Left lung (tissue), 10 donors: ENCODE data around the gene PARD6B. TPM values are rescaled to one million over a fixed set of nuclear protein-coding genes. Genes with fewer than 3 reads are reported as not detected.

ENCODE experiments used
- ATAC-seq: fragments of 200-7000 bp; cut with Tn5 transposase; one replicate; pipeline ENCODE4 v1.9.1; 2020; ENCODE audit warnings: moderate library complexity
- DNase-seq, 4 donors: peaks; one replicate each; pipeline ENCODE4 v3.0.0-alpha.2; 2013 to 2020
- H3K27ac ChIP-seq, 2 donors: fragments of 200-600 bp; sonication (generic) in 1 of 2; one replicate each; pipeline versions ENCODE4 v1.5.0 to v1.8.0; 2020 to 2021
- H3K27me3 ChIP-seq, 2 donors: fragments of 200-600 bp; sonication (generic) in 1 of 2; one replicate each; pipeline versions ENCODE4 v1.5.0 to v1.8.0; 2020 to 2021
- H3K36me3 ChIP-seq, 2 donors: fragments of 200-600 bp; sonication (generic) in 1 of 2; one replicate each; pipeline versions ENCODE4 v1.5.0 to v1.8.0; 2020 to 2021
- H3K4me1 ChIP-seq, 2 donors: fragments of 200-600 bp; one replicate each; pipeline ENCODE4 v1.8.0; 2021
- H3K4me3 ChIP-seq, 2 donors: fragments of 200-600 bp; sonication (generic) in 1 of 2; one replicate each; pipeline versions ENCODE4 v1.5.0 to v1.8.0; 2020 to 2021; ENCODE audit warnings: mild to moderate bottlenecking in 1 of 2
- H3K9me3 ChIP-seq, 2 donors: fragments of 200-600 bp; sonication (generic) in 1 of 2; one replicate each; pipeline versions ENCODE4 v1.5.0 to v1.8.0; 2020 to 2021
- intact Hi-C, 2 donors: fragments of 100-400 bp; cut with DNase I; formaldehyde crosslinking; loops; one replicate each; pipeline versions ENCODE4 v1.11.2 to v1.14.2; 2022
- polyA plus RNA-seq, 6 donors: library from polyadenylated mRNA; unstranded; fragments of 120-200 nt; gene quantifications; one replicate each; pipeline ENCODE4 v1.2.1, GENCODE V29; 2013; ENCODE audit not compliant: insufficient read length in 6 of 6
- total RNA-seq, 2 donors: library from RNA; stranded (reverse); fragmentation: NEBNext Ultra II Directional; extraction: Animal tissue kit (Norgen Biotek cat#: 25700); gene quantifications; one replicate each; pipeline ENCODE4 v1.2.1, GENCODE V29; 2021
- TF ChIP-seq, protein P1 (sequence below), 2 donors: fragments of 200-600 bp; sonication (generic) in 1 of 2; IDR thresholded peaks; one replicate each; pipeline versions ENCODE4 v1.5.0 to v1.8.0; 2021; ENCODE audit warnings: antibody characterized with exemption in 2 of 2
- donor health status: DM: no; HTN: yes; CAD: no.
- donor health status: DM: no; HTN: no; CAD: no.

Gene PARD6B
- total and polyA plus RNA-seq, 8 donors = 5.1 to 37.3 (median 7.5) TPM

DNA sequence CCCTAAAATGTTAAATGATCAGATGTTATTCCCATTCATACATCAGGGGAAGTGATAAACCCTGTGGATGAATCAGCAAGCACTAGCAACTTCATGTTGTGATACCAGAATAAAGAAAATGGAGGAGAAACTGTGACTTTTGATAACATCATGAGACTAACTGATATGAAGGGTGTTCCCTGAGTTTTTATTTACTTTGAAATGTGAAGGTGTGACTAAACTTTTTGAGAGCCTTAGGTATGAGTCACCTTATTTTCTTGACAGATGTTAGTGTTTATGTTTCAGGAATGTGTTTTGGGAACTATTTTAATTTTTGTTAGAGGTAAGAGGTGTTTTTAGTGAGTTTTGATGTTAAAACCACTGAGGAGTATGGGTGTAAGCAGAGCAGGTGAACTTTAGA, 4.4 kb downstream of the PARD6B start:
- DNase-seq (no peak), ATAC-seq (no peak)
- Histone ChIP-seq H3K36me3 (no peaks in the 10 kb centered on the region), H3K9me3 (no peaks in the 10 kb centered on the region), H3K4me3 (no peak overlapping the region), H3K27me3 (peaks cover 0 to 10% of the 10 kb centered on the region in 2 donors), H3K27ac (peak overlapping the region; percentile 28 to 33), H3K4me1 (peaks cover 0 to 18% of the 10 kb centered on the region in 2 donors)
- intact Hi-C loops = no loop called here
- TF ChIP-seq, protein P1, sequence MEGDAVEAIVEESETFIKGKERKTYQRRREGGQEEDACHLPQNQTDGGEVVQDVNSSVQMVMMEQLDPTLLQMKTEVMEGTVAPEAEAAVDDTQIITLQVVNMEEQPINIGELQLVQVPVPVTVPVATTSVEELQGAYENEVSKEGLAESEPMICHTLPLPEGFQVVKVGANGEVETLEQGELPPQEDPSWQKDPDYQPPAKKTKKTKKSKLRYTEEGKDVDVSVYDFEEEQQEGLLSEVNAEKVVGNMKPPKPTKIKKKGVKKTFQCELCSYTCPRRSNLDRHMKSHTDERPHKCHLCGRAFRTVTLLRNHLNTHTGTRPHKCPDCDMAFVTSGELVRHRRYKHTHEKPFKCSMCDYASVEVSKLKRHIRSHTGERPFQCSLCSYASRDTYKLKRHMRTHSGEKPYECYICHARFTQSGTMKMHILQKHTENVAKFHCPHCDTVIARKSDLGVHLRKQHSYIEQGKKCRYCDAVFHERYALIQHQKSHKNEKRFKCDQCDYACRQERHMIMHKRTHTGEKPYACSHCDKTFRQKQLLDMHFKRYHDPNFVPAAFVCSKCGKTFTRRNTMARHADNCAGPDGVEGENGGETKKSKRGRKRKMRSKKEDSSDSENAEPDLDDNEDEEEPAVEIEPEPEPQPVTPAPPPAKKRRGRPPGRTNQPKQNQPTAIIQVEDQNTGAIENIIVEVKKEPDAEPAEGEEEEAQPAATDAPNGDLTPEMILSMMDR (IDR thresholded peaks at IDR 0.05) = no peak

DNA sequence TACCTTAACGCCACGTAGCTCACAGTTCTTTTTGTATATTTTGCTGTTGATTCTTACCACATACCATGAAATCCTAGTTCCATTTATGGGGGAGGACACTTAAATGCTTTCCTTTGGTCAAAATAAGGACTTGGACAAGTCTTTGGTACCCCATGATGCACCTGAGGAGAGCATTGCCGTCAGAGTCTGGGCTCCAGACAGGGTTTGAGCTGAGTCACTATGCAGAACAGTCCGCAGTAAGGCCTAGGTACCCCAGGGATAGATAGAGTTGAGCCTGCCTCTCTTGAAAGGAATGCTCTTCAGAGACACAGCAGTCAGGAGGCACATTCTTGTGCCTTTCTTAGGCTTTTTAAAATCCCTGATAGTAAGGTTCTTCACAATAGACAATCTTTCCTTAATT, 6.0 kb downstream of the PARD6B start:
- H3K36me3 ChIP-seq = no peaks in the 10 kb centered on the region
- intact Hi-C loops = no loop called here
- H3K4me3 ChIP-seq = no peak overlapping the region
- no peak overlapping the region for H3K27ac ChIP-seq
- H3K27me3 ChIP-seq = peaks cover 0 to 2% of the 10 kb centered on the region in 2 donors
- DNase-seq = no peak
- TF ChIP-seq, protein P1 (IDR thresholded peaks at IDR 0.05) = no peak
- peak; percentile 40 for ATAC-seq
- H3K4me1 ChIP-seq = peaks cover 3 to 8% of the 10 kb centered on the region in 2 donors
- no peaks in the 10 kb centered on the region for H3K9me3 ChIP-seq

DNA sequence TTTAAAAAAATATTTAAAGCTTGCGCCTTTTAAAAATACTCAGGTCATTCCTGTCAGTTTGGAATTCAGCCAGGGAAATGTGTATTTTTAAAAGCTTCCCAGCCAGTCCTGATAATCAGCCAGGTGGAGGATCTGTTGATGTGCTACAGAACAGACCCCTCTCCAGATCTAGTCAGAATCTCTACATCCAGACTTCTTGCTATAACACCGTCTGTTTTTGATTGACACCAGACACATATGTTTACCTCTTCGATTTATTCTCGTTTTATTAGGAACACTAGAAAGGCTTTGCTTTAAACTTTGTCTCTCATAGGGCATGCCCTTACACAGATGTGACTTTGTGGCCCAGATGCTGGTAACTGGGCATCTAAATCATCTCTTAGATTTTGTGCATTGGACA, 11.7 kb downstream of the PARD6B start:
- Histone ChIP-seq H3K4me1 (peaks cover 9 to 12% of the 10 kb centered on the region in 2 donors), H3K27me3 (no peaks in the 10 kb centered on the region), H3K4me3 (no peak overlapping the region), H3K9me3 (no peaks in the 10 kb centered on the region), H3K27ac (no peak overlapping the region), H3K36me3 (peaks cover 0 to under 1% of the 10 kb centered on the region in 2 donors)
- intact Hi-C loops = no loop called here
- ATAC-seq = no peak
- TF ChIP-seq, protein P1 (IDR thresholded peaks at IDR 0.05) = no peak
- DNase-seq = no peak

DNA sequence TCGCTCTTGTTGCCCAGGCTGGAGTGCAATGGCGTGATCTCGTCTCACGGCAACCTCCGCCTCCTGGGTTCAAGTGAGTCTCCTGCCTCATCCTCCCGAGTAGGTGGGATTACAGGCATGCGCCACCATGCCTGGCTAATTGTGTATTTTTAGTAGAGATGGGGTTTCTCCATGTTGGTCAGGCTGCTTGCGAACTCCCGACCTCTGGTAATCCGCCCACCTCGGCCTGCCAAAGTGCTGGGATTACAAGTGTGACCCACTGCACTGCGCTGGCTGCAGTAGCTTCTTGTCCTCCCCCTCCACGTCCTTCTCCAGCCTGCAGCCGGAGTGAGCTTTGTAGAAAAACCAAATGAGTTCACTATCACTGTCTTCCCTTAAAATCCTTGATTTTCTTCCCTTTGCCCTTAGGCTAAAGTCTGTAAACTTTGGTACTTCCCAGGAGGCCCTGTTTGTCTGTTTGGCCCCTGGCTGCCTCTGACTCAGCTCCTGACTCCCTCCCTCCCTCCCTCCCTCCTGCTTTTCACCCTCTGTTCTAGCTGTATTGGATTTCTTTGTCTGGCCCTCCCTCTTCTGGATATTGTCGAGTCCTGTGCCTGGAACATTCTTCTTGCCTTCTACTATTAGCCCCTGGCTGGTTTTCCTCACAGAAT, 12.9 kb downstream of the PARD6B start:
- Histone ChIP-seq H3K27ac (peak overlapping the region; percentile 41 to 70), H3K9me3 (no peaks in the 10 kb centered on the region), H3K27me3 (no peaks in the 10 kb centered on the region), H3K4me3 (no peak overlapping the region), H3K4me1 (peaks cover 12 to 18% of the 10 kb centered on the region in 2 donors), H3K36me3 (peaks cover 0 to 5% of the 10 kb centered on the region in 2 donors)
- TF ChIP-seq, protein P1 (IDR thresholded peaks at IDR 0.05) = no peak
- ATAC-seq (peak; percentile 76), DNase-seq (peak in 3 of 4 donors; percentile 46 to 52 (median 48))
- intact Hi-C loops = no loop called here

DNA sequence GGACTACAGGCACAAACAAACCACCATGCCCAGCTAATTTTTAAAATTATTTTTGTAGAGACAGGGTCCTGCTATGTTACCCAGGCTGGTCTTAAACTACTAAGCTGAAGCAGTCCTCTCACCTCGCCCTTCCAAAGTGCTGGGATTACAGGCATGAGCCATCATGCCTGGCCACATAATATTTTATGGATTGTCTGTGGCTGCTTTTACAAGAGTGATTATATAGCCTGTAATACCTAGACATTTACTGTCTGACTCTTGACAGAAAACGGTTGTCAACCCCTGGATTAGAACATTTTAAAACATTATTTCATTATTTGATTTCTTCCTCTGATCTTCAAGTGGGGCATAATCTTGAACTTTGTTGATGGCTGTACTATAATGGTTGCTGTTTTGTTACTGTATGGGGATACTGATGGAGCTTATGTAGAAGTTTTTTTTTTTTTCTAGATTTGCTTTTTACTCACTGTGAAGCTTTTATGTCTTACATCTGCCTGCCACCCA, 14.3 kb downstream of the PARD6B start:
- Histone ChIP-seq H3K27me3 (no peaks in the 10 kb centered on the region), H3K36me3 (peaks cover 0 to 12% of the 10 kb centered on the region in 2 donors), H3K27ac (no peak overlapping the region), H3K4me1 (peaks cover 12 to 18% of the 10 kb centered on the region in 2 donors), H3K9me3 (no peaks in the 10 kb centered on the region), H3K4me3 (no peak overlapping the region)
- DNase-seq = no peak
- intact Hi-C loops = no loop called here
- TF ChIP-seq, protein P1 (IDR thresholded peaks at IDR 0.05) = no peak
- ATAC-seq = no peak
